ENCODE data around the gene ETV1. TPM values are rescaled to one million over a fixed set of nuclear protein-coding genes. Genes with fewer than 3 reads are reported as not detected.

The ETV1 gene
- total and polyA plus RNA-seq, 9 of the 15 experiments (the other 6 are each of a cell fraction or from before 2014, with no cell fraction given) = 7.2 to 27.4 (median 14.0) TPM

DNA sequence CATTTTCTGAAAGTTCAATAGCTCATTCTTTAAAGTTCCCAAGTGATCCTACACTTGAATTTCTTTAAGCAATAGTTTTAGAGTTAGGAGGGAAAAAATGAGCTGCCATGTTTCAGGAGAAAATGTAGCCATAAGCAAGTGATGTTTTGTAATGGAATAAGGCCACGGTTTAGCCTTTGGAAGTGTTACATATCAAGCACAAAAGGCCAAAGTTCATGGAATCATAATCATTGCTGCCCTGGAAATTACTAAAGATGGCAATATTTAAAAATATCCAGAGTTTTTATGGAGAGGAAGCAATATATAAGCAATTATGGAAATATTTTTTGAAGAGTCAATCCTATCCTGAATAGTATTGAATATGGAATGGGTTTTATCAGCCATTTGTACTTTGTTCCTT lies 68.4 kb downstream of the ETV1 start:
- ATAC-seq (no peak), DNase-seq (ENCODE audit: extremely low read depth in 1 of 4, low spot score in 3 of 4) (no peak), FAIRE-seq (no peak)
- Histone ChIP-seq H3K27ac (ENCODE audit: extremely low read depth, low read depth, low read length) (no peak overlapping the region), H3K4me3 (no peak overlapping the region), H3K4me1 (replicated peaks in 1 of 2; ENCODE audit: control insufficient read depth in 2 of 2, insufficient read depth in 2 of 2, low read length in 2 of 2) (peaks cover 0 to 5% of the 10 kb centered on the region in 2 experiments; a peak in 2 of 5 replicates), H3K9ac (ENCODE audit: insufficient read depth in 1 of 2, low read depth in 2 of 2, low read length in 2 of 2) (no peak overlapping the region), H3K9me1 (ENCODE audit: control insufficient read depth, insufficient read depth, low read length) (no peaks in the 10 kb centered on the region), H3K9me3 (replicated peaks; ENCODE audit: control insufficient read depth, insufficient read depth, low read depth, low read length) (no peaks in the 10 kb centered on the region), H4K20me1 (replicated peaks; ENCODE audit: control insufficient read depth, insufficient read depth, low read length) (no peaks in the 10 kb centered on the region), H3K36me3 (ENCODE audit: control insufficient read depth, insufficient read depth, low read length) (no peaks in the 10 kb centered on the region), H3K4me2 (ENCODE audit: insufficient read depth, low read length) (no peak overlapping the region), H2AFZ (ENCODE audit: low read depth, low read length) (no peak overlapping the region), H3K27me3 (ENCODE audit: control insufficient read depth in 2 of 2, insufficient read depth in 2 of 2, low read length in 2 of 2) (no peaks in the 10 kb centered on the region), H3K79me2 (ENCODE audit: control insufficient read depth, insufficient read depth, low read length) (no peaks in the 10 kb centered on the region)
- BruUV-seq (replicated peaks) = no TSS peak
- 27% methylated on average over 1 of the region's 1 CpG for WGBS (ENCODE audit: insufficient coverage, low coverage, missing lambda C conversion rate)
- POLR2A ChIA-PET = interaction anchor here (0.5 kb wide), 1 partner anchor 1287 kb away, joined by 3 read pairs; no protein-coding TSS in a partner anchor
- in situ Hi-C loops (cut with MboI) = no loop called here
- intact Hi-C loops (cut with micrococcal nuclease) = no loop called here
- TF ChIP-seq MCM2 (IDR thresholded peaks at IDR 0.05; ENCODE audit: low read depth) (no peak), PPARD (CRISPR knock-in tag; IDR thresholded peaks at IDR 0.05) (no peak), CTBP1 (IDR thresholded peaks at IDR 0.05; ENCODE audit: borderline replicate concordance) (no peak), ZNF766 (CRISPR knock-in tag; conservative IDR thresholded peaks at IDR 0.05) (no peak), ZNF436 (CRISPR knock-in tag; IDR thresholded peaks at IDR 0.05) (no peak), CEBPB (tag; IDR thresholded peaks at IDR 0.05) (no peak), ZNF3 (CRISPR knock-in tag; IDR thresholded peaks at IDR 0.05) (no peak), ZNF518B (CRISPR knock-in tag; IDR thresholded peaks at IDR 0.05) (no peak), ZEB2 (IDR thresholded peaks at IDR 0.05) (no peak), GATA2 (CRISPR knock-in tag; IDR thresholded peaks at IDR 0.05) (no peak)
- TF ChIP-seq, protein P1, sequence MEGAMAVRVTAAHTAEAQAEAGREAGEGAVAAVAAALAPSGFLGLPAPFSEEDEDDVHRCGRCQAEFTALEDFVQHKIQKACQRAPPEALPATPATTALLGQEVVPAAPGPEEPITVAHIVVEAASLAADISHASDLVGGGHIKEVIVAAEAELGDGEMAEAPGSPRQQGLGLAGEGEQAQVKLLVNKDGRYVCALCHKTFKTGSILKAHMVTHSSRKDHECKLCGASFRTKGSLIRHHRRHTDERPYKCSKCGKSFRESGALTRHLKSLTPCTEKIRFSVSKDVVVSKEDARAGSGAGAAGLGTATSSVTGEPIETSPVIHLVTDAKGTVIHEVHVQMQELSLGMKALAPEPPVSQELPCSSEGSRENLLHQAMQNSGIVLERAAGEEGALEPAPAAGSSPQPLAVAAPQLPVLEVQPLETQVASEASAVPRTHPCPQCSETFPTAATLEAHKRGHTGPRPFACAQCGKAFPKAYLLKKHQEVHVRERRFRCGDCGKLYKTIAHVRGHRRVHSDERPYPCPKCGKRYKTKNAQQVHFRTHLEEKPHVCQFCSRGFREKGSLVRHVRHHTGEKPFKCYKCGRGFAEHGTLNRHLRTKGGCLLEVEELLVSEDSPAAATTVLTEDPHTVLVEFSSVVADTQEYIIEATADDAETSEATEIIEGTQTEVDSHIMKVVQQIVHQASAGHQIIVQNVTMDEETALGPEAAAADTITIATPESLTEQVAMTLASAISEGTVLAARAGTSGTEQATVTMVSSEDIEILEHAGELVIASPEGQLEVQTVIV (CRISPR knock-in tag; IDR thresholded peaks at IDR 0.05; ENCODE audit: borderline replicate concordance) = no peak
- TF ChIP-seq, protein P2, sequence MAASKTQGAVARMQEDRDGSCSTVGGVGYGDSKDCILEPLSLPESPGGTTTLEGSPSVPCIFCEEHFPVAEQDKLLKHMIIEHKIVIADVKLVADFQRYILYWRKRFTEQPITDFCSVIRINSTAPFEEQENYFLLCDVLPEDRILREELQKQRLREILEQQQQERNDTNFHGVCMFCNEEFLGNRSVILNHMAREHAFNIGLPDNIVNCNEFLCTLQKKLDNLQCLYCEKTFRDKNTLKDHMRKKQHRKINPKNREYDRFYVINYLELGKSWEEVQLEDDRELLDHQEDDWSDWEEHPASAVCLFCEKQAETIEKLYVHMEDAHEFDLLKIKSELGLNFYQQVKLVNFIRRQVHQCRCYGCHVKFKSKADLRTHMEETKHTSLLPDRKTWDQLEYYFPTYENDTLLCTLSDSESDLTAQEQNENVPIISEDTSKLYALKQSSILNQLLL (CRISPR knock-in tag; IDR thresholded peaks at IDR 0.05; ENCODE audit: borderline replicate concordance) = no peak
- TF ChIP-seq, protein P3, sequence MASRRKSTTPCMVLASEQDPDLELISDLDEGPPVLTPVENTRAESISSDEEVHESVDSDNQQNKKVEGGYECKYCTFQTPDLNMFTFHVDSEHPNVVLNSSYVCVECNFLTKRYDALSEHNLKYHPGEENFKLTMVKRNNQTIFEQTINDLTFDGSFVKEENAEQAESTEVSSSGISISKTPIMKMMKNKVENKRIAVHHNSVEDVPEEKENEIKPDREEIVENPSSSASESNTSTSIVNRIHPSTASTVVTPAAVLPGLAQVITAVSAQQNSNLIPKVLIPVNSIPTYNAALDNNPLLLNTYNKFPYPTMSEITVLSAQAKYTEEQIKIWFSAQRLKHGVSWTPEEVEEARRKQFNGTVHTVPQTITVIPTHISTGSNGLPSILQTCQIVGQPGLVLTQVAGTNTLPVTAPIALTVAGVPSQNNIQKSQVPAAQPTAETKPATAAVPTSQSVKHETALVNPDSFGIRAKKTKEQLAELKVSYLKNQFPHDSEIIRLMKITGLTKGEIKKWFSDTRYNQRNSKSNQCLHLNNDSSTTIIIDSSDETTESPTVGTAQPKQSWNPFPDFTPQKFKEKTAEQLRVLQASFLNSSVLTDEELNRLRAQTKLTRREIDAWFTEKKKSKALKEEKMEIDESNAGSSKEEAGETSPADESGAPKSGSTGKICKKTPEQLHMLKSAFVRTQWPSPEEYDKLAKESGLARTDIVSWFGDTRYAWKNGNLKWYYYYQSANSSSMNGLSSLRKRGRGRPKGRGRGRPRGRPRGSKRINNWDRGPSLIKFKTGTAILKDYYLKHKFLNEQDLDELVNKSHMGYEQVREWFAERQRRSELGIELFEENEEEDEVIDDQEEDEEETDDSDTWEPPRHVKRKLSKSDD (conservative IDR thresholded peaks at IDR 0.05; ENCODE audit: low read length) = no peak
- CTCF ChIA-PET (ENCODE audit: low intra/inter-chr PET ratio) = no interaction called here
